Measurements from ENCODE around the gene CSF3. TPM values are rescaled to one million over a fixed set of nuclear protein-coding genes. Genes with fewer than 3 reads are reported as not detected.

The CSF3 gene
- total RNA-seq, 1 experiment from 2014 or later: 0.38 TPM

DNA sequence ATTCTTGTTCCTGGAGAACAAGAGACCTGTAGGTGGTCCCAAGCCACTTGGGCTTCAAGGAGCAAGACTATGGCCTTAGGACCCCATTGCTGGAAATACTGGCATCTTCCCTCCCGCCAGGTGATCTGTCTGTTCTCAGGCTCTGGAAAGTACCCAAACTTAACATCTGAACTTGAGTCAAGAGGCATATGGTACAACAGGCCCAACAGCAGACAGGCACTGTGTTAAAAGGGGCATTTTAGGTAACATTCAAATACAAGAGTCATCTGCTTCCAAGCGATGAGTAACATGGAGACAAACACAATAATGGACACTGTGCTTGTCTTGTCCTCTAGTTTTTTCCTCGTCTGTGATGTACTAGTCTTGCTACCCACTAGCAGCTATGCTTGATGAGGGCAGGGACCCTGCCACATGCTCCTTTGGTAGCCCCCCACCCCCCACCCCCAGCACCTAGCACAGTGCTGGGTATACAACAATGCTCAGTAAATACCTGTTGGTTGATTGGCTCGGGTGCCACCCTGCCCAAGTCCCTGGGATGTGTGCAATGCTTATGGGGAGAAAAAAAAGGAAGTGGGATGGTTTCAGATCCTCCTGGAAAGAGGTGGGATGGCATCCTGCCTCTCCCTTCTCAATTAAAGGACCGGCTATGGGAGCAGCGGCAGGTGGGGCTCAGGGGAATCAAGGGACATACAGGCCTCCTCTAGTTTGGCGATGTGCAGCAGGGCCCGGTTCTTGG is 19.4 kb downstream of the CSF3 start:
- Mint-ChIP-seq H3K27ac (ENCODE audit: unreplicated experiment) (no peak overlapping the region), H3K4me1 (ENCODE audit: low read depth, unreplicated experiment) (peaks cover 8% of the 10 kb centered on the region), H3K36me3 (ENCODE audit: insufficient read depth, unreplicated experiment) (peaks cover 43% of the 10 kb centered on the region), H3K4me3 (ENCODE audit: low read depth, unreplicated experiment) (no peak overlapping the region), H3K9me3 (ENCODE audit: low read depth, unreplicated experiment) (no peaks in the 10 kb centered on the region), H3K27me3 (ENCODE audit: unreplicated experiment) (no peaks in the 10 kb centered on the region)
- intact Hi-C loops (cut with micrococcal nuclease; ENCODE audit: unreplicated experiment): loop anchor here (5.0 kb wide), 1 partner anchor 47 kb away; no protein-coding TSS in a partner anchor
- no peak for TF ChIP-seq CTCF (IDR thresholded peaks at IDR 0.05; ENCODE audit: unreplicated experiment)
- CTCF ChIA-PET: interaction anchor here (0.5 to 23.5 kb wide), 23 partner anchors 8 to 456 kb away, joined by 3 to 774 read pairs (median 5); partner anchors contain the start of genes CSF3, MED24 and PSMD3
- no TSS peak for BruUV-seq (replicated peaks)
- no peak for DNase-seq

GRCh38 chr17:40035162-40035559 is 19.9 kb downstream of the CSF3 start:
- Mint-ChIP-seq H3K4me1 (ENCODE audit: low read depth, unreplicated experiment) (peaks cover 8% of the 10 kb centered on the region), H3K27me3 (ENCODE audit: unreplicated experiment) (no peaks in the 10 kb centered on the region), H3K9me3 (ENCODE audit: low read depth, unreplicated experiment) (no peaks in the 10 kb centered on the region), H3K4me3 (ENCODE audit: low read depth, unreplicated experiment) (no peak overlapping the region), H3K36me3 (ENCODE audit: insufficient read depth, unreplicated experiment) (peaks cover 39% of the 10 kb centered on the region), H3K27ac (ENCODE audit: unreplicated experiment) (no peak overlapping the region)
- peak; percentile 74 for DNase-seq
- intact Hi-C loops (cut with micrococcal nuclease; ENCODE audit: unreplicated experiment): loop anchor here (5.0 kb wide), 1 partner anchor 48 kb away; no protein-coding TSS in a partner anchor
- CTCF ChIA-PET: interaction anchor here (0.5 to 23.5 kb wide), 19 partner anchors 9 to 455 kb away, joined by 3 to 774 read pairs (median 6); partner anchors contain the start of genes CSF3, MED24 and PSMD3
- BruUV-seq (replicated peaks): no TSS peak
- TF ChIP-seq CTCF (IDR thresholded peaks at IDR 0.05; ENCODE audit: unreplicated experiment): no peak

DNA sequence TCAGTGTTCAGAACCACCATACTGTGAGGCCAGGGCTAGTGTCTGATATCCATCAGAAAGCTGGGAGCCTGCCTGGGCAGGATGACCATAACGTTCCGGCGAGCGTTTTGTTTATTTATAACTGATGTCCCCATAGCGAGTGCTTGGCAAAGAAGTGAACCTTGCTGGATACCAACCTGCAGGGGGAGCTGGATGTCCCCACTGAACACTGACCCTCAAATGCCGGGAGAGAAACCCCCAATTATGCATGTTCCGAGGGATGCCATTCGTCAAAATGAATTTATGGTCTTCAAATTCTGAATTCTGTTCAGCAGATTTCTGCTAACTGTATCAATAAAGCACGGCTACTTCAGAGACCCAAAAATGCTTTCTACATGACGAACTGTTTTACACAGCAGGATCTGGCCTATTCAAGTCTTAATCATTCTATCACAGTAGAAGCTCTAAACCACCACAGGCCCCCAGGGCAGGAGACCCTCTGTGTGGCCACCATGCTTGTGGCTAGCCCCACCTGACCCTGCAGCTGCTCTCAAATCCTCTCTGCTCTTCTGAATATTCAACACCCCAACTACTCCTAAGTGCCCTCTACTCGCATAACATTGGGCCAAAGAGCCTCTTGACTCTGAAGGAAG is 23.8 kb downstream of the CSF3 start:
- H3K9me3 Mint-ChIP-seq (ENCODE audit: low read depth, unreplicated experiment): no peaks in the 10 kb centered on the region
- H3K4me3 Mint-ChIP-seq (ENCODE audit: low read depth, unreplicated experiment): no peak overlapping the region
- no peak overlapping the region for H3K27ac Mint-ChIP-seq (ENCODE audit: unreplicated experiment)
- intact Hi-C loops (cut with micrococcal nuclease; ENCODE audit: unreplicated experiment): loop anchor here (1.0 to 5.0 kb wide), 5 partner anchors 36 to 129 kb away; no protein-coding TSS in a partner anchor
- peaks cover 22% of the 10 kb centered on the region for H3K36me3 Mint-ChIP-seq (ENCODE audit: insufficient read depth, unreplicated experiment)
- peak; percentile 92 for DNase-seq
- CTCF ChIA-PET: interaction anchor here (0.6 to 23.5 kb wide), 33 partner anchors 9 to 417 kb away, joined by 3 to 774 read pairs (median 7); partner anchors contain the start of genes CASC3, CSF3, MED24 and NR1D1
- no peak for TF ChIP-seq CTCF (IDR thresholded peaks at IDR 0.05; ENCODE audit: unreplicated experiment)
- BruUV-seq (replicated peaks): no TSS peak
- H3K27me3 Mint-ChIP-seq (ENCODE audit: unreplicated experiment): no peaks in the 10 kb centered on the region
- peaks cover 8% of the 10 kb centered on the region for H3K4me1 Mint-ChIP-seq (ENCODE audit: low read depth, unreplicated experiment)

- H3K4me3 Mint-ChIP-seq (ENCODE audit: low read depth, unreplicated experiment): no peak overlapping the region
- no peak overlapping the region for H3K27ac Mint-ChIP-seq (ENCODE audit: unreplicated experiment)
- no TSS peak for BruUV-seq (replicated peaks)
- no peak for DNase-seq
- no peaks in the 10 kb centered on the region for H3K9me3 Mint-ChIP-seq (ENCODE audit: low read depth, unreplicated experiment)
- H3K4me1 Mint-ChIP-seq (ENCODE audit: low read depth, unreplicated experiment): peaks cover 8% of the 10 kb centered on the region
- H3K36me3 Mint-ChIP-seq (ENCODE audit: insufficient read depth, unreplicated experiment): peaks cover 36% of the 10 kb centered on the region
- CTCF ChIA-PET: interaction anchor here (0.6 to 23.5 kb wide), 15 partner anchors 9 to 327 kb away, joined by 3 to 774 read pairs (median 5); partner anchors contain the start of genes CSF3, MED24 and MSL1
- no peak for TF ChIP-seq CTCF (IDR thresholded peaks at IDR 0.05; ENCODE audit: unreplicated experiment)
- intact Hi-C loops (cut with micrococcal nuclease; ENCODE audit: unreplicated experiment): no loop called here
- H3K27me3 Mint-ChIP-seq (ENCODE audit: unreplicated experiment): no peaks in the 10 kb centered on the region
These were observed 26.0 kb downstream of the CSF3 start for GRCh38 chr17:40041196-40041595.

Measured in Calu3 (cell line).